Measurements from ENCODE around the gene RBM43.

DNA sequence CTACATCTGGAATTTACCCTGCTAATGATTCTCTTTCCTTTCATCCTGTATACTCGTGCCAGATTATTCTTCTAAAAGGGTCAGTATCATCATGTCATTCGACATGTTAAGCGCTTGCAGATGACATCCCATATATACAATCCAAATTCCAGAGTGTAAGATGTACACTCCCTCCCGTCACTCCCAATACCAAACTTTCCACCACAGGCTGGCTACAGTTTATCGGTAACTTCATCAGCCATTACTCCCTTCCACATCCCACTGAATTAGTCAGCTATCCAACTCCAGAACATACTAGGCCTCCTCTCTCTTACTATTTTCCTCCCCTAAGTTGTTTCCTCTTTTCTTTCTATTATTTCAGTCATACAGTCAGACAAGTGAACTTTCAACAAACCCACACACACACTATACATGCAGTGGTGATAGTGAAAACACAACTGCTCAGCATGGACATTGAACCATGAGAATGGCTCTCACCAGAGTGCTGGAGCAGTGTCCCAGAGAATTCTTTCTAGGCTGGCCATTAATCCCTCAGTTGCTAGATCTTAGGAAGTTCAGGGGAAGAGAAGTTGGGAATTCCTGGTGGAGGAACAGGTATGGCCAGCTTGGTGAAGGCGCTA is 38.4 kb upstream of the RBM43 start:
- TF ChIP-seq, protein P1, sequence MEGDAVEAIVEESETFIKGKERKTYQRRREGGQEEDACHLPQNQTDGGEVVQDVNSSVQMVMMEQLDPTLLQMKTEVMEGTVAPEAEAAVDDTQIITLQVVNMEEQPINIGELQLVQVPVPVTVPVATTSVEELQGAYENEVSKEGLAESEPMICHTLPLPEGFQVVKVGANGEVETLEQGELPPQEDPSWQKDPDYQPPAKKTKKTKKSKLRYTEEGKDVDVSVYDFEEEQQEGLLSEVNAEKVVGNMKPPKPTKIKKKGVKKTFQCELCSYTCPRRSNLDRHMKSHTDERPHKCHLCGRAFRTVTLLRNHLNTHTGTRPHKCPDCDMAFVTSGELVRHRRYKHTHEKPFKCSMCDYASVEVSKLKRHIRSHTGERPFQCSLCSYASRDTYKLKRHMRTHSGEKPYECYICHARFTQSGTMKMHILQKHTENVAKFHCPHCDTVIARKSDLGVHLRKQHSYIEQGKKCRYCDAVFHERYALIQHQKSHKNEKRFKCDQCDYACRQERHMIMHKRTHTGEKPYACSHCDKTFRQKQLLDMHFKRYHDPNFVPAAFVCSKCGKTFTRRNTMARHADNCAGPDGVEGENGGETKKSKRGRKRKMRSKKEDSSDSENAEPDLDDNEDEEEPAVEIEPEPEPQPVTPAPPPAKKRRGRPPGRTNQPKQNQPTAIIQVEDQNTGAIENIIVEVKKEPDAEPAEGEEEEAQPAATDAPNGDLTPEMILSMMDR (IDR thresholded peaks at IDR 0.05) = no peak
- no peak for TF ChIP-seq POLR2A (IDR thresholded peaks at IDR 0.05)
